ENCODE results near the gene LRRC74A. TPM values are rescaled to one million over a fixed set of nuclear protein-coding genes. Genes with fewer than 3 reads are reported as not detected.

The LRRC74A gene
- under 1 TPM; 0.12 to 0.33 (median 0.22) TPM for polyA plus RNA-seq (ENCODE audit: insufficient read depth in 1 of 5, insufficient read length in 5 of 5, low replicate concordance in 1 of 5)
- long read RNA-seq, donor 1, result 0 reads
- long read RNA-seq, donor 2, result 0 reads
- long read RNA-seq, donor 3, partial matches to known transcripts, result 12 of 12 reads
- long read RNA-seq, donor 3, other reads (novel, unspliced or antisense), result 0 of 12 reads
- long read RNA-seq, donor 4, result 0 reads
- long read RNA-seq, donor 5, partial matches to known transcripts, result 12 of 12 reads
- long read RNA-seq, donor 5, other reads (novel, unspliced or antisense), result 0 of 12 reads
- long read RNA-seq, donor 6, result 0 reads
- long read RNA-seq, donor 7, result 0 reads
- long read RNA-seq, donor 8, result 0 reads

DNA sequence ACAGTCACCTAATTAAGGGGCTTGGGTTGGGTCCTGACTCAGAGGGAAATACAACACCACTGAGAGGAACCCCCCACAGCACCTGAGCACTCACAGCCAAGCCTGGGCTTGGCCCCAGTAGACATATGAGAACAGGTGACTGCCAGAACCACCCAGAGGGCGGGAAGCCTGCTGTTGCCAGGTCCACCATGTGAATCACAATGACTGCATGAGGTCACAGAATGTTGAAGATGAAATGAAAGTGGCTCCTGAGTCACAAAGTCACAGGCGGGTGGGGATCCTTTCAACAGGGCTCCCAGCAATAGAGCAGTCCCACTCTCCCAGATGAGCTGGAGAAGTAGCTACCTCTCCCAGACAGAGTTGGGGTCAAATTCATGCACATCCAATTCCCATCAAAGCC is at the start of gene LRRC74A:
LRRC74A (plus strand) TSS at position 287 of the 400 bp plus-strand sequence. CDS start 290 bp downstream, outside the sequence.
- no peak for DNase-seq

DNA sequence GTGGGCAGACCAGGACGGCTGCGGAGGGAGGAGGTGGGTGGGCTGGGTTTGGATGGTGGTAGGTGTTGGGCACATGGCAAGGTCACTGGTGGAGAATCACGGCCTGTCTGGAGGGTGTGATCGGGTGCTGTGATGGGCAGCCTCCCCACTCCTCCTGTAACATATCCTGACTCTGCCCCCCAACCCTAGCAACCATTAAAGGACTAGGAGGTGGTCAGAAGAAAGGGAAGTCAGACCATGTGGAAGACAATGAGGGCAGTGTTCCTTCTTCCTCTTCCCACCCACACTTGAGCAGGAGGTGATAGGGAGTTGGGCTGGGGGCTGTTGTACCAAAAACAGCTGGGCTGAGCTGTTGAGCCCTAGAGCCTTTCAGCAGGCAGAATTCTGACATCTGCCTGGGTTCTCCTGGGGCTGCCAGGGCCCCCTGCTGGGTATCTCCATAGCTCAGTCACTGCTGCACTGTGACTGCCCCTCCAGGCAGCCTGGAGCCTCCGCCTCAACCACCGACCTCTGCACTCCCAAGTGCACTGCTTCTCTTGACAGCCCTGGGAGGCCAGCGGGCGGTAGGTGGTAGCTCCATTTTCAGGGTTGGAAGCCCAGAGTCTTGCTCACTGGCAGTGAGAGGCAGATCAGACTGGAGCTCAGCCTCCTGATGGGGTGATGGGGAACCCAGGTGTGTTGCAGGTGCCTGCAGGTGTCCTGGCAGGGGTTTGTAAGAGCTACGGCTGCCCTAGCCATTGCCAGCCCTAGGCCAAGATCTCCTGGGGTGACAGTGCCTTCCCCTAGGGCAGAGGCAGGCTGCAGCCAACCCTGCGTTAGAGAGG is 49.6 kb upstream of the LRRC74A start:
- no peak for DNase-seq

DNA sequence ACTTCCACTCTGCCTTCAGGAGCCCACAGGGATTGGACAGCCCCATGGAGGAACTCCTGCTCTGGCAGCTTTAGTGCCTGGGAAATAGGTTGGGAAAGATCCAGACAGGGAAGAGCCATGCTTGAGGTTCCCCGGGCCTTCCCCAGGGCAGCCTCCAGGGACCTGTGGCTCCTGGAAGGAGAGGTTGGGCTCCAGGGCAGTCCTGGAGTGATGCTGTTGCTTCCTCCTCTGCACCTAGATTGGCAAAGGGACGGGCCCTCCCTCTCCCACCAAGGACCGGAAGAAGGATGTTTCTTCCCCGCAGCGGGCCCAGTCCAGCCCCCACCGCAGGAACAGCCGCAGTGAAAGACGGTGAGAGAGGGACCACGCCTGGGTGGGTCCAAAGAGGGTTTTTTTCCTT is 48.5 kb upstream of the LRRC74A start:
- no peak for DNase-seq

DNA sequence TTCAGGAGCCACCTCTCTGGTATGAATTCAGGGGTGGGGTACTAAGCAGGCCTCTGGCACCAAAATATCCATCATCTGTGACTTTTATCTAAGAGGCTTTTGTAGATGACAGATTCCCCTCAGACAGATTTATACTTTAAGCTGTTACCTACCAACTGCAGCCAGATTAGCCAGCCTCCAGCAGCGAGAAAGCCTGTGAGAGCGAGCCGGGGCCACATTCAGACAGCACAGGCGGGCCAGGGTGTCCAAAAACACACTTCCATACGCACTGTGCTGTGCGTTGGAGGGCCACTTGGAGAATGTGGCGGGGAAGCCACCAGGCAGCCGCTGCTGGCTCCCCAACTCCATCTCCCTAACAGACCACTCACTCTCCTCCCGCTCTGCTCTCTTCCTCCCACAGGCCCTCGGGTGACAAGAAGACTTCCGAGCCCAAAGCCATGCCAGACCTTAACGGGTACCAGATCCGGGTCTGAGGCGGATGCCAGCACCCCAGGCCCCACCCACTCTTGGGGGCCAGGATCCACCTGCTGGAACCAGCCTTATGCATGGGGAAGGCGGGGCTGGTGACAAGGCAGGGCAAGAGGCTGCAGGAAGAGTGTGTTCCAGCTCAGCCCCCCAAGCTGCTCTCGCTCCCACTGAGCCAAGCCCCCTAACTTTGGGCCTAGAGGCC is 47.5 kb upstream of the LRRC74A start:
- no peak for DNase-seq

DNA sequence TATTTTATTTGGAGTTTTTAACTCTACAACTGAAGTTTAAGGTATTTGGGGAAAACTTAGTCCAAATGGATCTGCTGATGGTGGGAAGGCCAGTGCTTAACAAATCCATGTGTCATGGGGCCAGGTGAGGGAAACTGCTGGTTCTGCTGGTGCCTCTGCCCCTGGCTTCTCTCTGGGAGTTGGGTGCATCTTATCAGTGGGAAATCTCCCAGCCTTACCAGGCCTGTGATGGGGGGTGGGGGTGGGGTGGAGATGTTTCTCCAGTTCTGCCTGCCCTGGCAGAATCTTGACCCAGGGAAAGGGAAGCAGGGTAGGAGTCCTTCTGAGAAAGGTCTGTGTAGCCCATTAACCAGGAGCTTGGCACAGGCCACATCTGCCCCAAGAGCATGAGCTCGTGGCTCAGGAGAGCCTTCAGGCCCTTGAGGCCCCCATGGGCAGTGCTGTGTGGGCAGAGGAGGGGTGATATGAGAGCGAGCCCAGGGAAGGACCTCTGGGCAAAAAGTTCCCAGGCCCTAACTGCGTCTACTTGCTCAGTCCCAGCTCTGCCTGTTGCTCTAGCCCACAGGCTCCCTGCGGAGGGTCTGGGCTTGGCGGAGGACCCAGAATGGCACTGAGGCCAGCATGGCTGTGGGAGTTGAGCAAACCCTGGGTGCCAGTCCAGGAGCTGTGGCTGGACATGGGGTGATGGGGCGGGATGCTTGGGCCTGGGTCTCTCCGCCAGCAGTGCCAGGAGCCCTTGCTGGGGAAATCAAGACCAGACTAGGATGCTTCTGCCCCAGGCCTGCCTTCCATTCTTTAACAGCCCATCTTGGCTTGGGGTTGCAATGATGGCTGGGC is 46.8 kb upstream of the LRRC74A start:
- DNase-seq, result no peak

DNA sequence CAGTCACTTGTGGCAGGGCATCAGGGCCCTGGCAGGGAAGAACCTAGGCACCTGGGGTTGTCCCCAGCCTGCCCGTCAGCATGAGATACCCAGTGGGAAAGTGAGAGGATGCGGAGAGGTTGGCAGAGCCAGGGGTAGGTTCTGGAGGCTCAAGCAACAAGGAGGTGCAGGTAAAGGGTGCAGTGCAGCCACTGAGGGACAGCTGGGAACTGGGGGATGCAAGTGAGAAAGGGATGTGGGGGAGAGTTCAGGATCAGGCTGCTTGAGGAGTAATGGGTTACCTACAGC is 46.2 kb upstream of the LRRC74A start:
- DNase-seq, result no peak

DNA sequence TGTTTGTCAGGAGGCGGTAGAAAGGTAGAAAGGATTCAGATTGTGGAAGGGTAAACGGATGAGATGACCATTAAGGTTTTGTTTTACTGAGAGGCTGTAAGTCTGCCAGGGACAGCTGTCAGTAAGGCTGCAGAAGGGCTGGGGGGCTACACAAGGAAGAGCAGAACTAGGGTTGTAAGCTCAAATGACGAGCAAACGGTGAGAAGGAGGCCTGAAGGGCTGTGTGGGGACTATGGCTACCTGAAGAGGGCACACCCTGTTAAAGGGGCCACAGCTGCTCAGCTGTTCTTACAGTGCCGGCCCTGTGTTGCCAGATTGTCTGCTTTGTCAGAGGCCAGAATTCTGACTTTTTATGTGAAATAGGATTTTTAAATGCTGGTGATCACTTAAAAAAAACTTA is 45.8 kb upstream of the LRRC74A start:
- DNase-seq, result no peak

DNA sequence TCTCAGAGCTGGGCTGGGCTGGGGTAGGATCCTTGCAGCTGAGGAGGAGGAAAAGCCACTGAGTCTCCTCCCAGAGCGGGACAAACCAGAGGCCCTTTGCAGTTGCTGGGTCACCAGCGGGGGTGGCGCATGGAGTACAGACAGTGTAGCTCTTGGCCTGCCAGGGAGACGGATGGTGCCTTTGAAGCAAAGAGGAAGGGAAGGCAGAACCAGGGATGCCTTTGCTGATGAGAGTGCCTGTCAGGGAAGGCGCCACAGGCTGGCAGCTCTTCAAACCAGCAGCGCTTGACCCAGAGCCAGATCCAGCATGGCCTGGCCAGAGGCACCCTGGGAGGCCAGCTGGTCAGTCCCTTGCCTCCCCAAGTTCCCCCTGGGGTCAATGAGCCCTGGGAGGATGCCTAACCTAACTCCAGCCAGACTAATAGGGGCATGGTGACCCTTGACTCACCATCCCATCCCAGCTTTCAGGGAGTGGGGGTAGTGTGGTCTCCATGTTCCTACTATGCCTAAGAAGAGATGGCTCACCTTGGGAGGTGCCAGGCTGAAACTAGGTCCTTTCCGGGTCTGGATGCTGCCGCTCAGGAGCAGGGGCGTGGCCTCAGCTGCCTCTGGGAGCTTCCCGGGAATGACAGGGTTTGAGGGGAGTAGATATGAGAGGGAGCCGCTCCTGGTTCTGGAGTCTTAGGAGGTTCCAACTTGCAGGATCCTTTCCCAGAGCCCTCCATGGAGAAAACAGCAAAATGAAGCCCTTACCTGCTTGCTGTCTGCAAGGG is 45.1 kb upstream of the LRRC74A start:
- no peak for DNase-seq

DNA sequence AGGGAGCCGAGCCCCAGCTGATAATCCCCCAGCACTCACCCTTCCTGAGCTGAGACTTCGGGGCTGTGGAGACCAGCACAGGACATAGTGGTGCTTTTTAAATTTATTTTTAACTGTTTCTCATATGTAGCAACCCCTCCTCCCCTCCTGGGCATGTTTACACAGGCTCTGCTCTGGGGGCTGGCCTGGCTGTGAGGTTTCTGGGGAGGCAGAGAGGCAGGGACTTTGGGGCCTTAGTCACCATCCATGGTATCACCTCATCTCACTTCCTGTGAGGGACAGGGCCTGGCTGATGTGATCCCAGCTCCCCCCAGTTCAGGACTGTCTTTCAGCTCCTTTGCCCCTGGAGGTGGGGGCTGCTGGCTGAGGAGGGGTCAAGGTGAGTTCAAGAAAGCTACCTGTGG is 44.6 kb upstream of the LRRC74A start:
- DNase-seq, result no peak

DNA sequence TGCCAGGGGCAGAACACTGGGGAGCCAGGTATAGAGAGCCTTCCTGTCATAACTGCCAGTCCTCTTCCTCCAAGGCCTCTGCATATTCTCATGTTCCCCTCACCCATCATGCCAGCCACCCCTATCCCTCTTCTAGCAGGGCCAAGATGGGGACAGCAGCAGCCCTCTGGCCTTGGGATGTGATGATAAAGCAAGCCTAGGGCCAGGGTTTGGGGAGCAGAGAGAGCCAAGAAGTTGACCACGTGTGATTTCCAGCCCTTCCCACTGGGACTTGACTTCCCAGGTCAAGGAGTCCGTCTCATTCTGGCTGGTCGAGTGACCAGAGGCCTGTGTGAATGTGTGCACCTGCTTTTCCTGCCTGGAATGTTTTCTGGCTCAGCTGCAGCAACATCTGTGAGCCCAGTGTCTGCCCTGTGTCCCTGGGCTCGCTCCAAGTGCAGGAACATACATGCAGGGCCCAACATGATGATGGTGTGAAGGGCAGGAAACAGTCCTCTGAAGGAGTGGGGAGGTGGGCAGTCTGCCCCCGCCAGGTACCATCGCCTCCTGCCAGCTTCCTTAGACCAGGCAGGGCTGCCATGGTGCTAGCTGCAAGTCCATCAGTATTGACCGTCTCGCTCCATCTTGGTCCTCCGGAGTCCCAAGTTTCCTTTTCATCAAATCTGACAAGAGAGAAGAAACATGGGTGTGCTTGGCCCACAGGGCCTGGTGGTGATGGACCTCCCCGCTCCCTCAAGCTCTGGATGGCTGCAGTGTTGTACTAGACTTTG is 43.9 kb upstream of the LRRC74A start:
- no peak for DNase-seq

DNA sequence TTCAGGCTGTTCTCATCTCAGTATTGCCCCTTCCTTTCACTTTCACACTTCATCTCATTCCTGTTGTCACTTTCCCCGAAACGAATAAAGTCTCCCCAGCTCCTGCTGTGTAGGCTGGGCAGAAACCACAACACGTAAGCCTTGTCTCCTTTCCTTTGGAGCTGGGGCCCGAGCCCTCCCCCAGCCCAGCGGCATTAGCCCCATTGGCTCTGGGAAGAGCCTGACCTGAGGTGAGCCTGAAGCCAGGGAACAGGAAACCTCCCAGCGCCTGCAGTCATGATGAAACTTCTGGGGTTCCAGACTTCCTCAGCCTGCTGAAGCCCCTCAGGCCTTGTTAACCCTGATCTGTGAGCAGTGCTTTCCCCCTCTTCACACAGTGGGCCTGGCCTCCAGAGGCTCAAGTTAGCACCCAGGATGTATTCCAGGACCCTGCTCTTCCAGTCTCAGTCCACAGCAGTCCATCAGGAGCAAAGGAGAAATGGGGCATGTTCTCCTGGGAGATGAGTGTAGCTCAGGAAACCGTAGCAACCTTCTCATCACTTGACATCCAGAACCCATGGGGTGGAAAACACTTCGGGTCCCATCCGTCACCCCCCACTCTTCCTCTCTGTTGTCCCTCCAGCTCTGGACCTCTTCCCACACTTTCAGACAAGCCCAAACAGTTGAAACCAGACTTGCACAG is 43.2 kb upstream of the LRRC74A start:
- no peak for DNase-seq

DNA sequence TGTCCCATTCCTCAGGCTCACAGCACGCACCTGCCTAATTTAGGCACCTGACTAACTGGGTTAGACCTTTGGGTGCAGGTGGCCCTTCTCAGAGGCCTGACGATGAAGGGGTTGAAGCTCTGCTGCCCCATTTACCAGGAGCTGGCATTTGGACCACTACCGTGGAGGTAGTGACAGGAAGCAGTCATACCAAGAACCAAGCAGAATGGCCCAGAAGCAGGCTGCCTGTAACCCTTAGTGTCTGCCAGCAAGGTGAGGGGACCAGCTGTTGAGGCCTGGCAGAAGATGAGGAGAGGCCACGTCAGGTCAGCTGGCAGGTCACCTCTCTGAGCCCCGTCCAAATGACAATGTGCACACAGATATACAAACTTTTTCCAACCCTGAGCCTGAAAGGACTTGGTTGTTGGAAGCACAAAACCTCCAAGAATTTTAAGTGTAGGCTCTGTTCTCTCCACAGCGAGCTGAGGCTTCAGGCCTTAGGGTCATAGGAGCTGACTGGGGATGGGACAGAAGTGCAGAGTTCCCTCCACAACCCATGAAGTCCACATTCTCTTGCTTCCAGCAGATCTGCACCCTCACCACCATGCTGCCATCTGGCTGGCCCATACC is 41.8 kb upstream of the LRRC74A start:
- DNase-seq, result no peak

DNA sequence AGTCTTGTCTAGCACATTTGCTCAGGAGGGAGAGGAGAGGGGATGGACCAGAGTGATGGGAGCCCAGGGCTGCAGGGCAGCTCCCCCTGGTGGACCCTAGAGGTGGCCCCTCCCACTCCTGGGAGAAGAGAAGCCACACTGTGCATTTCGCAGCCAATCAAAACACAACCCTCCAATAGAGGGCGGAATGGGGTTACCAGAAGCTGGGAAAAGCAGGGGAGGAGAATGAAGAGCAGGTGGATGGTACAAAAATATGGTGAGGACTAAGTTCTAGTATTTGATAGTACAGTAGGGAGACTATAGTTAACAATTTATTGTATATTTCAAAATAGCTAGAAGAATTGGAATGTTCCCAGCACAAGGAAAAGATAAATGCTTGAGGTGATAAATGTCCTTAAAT is 41.3 kb upstream of the LRRC74A start:
- DNase-seq, result no peak

DNA sequence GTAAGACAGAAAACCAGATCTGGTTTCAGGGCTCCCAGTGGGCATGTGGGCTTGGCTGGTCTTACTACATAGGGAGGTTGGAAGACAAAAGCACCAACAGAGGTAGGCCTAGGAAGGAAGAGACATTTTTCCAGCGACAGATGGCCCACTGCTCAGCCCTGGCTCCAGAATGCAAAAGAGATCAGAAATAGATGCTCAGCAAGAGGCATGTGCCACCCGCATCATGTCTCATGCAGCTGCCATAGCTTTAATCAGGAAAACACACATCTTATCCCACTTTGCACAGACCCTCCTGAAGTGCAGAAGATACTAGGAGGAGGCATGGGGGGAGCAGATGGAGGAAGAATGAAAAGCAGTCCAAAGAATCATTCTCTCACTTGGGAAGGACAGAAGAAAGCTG is 39.6 kb upstream of the LRRC74A start:
- no peak for DNase-seq

DNA sequence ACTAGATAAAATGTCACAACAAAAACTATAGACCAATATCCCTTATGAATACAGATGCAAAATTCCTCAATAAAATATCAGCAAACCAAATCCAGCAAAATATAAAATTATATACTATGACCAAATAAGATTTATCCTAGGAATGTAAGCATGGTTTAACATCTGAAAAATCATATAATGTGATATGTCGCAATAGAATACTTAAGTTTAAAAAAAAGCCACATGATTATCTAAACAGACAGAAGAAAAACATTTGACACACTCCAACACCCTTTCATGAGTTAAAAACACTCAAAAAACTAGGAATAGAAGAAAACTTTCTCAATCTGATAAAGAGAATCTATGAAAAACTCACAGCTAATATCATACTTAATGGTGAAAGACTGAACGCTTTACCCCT is 33.8 kb upstream of the LRRC74A start:
- DNase-seq, result no peak

DNA sequence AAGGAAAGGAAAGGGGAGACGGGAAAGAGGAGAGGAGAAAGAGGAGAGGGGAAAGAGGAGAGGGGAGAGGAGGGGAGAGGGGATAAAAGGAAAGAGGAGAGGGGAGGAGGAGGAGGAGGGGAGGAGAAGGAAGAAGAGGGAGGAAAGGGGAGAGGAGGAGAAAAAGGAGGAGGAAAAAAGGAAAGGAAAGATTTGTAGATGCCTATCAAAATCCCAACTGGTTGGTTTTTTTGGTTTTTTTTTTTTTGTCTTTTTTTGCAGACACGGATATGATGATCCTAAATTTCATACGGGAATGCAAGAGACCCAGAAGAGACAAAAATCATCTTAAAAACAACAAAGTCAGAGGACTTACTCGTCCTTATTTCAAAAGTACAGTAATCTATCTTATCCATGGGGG is 32.9 kb upstream of the LRRC74A start:
- no peak for DNase-seq

DNA sequence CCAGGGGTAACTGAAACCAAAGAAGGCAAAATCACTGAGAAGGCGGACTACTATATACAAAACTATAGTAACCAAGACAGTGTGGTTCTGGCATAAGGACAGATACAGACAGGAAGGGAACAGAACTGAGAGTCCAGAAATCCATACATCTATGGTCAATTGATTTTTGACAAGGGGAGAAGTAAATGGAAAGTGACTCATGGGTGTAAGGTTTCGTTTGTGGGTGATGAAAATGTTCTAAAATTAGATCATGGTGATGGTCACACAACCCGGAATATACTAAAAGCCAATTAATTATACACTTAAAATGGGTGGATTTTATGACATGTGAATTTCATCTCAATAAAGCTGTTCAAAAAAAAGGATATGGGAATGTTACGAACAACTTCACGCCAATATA is 32.3 kb upstream of the LRRC74A start:
- no peak for DNase-seq

DNA sequence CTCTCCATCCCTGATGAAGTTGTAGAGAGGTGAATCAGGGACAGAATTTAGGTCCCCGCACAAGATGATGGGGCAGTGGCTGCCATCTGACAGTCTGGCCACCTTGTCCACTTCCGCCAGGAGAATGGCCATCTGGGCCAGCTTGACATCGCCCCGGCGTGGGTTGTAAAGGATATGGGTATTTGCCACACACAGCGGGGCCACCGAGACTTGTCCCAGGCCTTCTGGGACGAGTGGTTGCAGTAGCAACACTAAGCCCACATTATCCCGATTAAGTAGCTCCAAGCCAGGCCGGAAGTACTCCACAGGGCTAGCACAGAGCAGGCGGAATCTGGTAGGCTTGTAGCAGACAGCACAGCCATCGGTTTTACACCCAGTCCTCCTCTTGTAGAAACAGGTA is 19.8 kb upstream of the LRRC74A start:
- no peak for DNase-seq

DNA sequence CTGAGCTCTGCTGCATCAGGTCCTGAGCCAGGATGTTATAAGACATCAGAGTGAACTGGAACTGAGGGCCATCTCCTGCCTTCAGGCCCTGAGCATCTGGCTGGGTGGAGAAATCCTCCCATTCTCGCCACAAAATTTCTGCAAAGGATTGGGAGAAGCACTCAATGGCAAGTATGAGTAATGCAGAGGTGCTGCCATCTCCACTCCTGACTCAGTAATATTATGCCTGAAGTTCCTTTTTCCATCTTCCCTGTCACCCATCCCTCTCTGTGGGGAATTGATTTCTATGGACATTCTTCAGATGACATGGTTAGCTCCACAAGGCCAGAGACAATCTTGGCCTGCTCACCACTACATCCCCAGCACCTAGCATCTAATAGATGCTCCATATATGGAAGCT is 18.2 kb upstream of the LRRC74A start:
- DNase-seq, result no peak

All from right lung (tissue), 10 donors.